Activated CD4-positive, alpha-beta T cell treated with anti-CD3 and anti-CD28 coated beads for 1 hour (primary cell): ENCODE data around the gene CNNM3.

Experiments
- DNase-seq: peaks from one replicate; pipeline ENCODE4 v3.0.0-alpha.2; 2020

CNNM3 gene

GRCh38 chr2:96819876-96820511 is 3.9 kb downstream of the CNNM3 start:
- no peak for DNase-seq

- no peak for DNase-seq
Measured at GRCh38 chr2:96821113-96821675, 5.1 kb downstream of the CNNM3 start.

- DNase-seq: no peak
Measured at GRCh38 chr2:96822786-96823185, 6.7 kb downstream of the CNNM3 start.

- DNase-seq: no peak
Measured at GRCh38 chr2:96823198-96823597, 7.1 kb downstream of the CNNM3 start.

- no peak for DNase-seq
Measured at GRCh38 chr2:96824079-96824870, 8.2 kb downstream of the CNNM3 start.

GRCh38 chr2:96825057-96825456 is 9.0 kb downstream of the CNNM3 start:
- DNase-seq: no peak

- DNase-seq: no peak
Measured at GRCh38 chr2:96826546-96827278, 10.6 kb downstream of the CNNM3 start.

- DNase-seq: no peak
Measured at GRCh38 chr2:96828436-96828835, 12.4 kb downstream of the CNNM3 start.

- DNase-seq: no peak
Measured at GRCh38 chr2:96828874-96829273, 12.8 kb downstream of the CNNM3 start.

- DNase-seq: no peak
Measured at GRCh38 chr2:96830044-96830562, 14.0 kb downstream of the CNNM3 start.

GRCh38 chr2:96831679-96832078 is 15.6 kb downstream of the CNNM3 start:
- DNase-seq: no peak

- no peak for DNase-seq
Measured at GRCh38 chr2:96832408-96832753, 16.3 kb downstream of the CNNM3 start.

GRCh38 chr2:96832754-96833507 is 16.9 kb downstream of the CNNM3 start:
- DNase-seq: no peak

- no peak for DNase-seq
Measured at GRCh38 chr2:96835830-96836229, 19.8 kb downstream of the CNNM3 start.

GRCh38 chr2:96837575-96837974 is 21.5 kb downstream of the CNNM3 start:
- no peak for DNase-seq

- no peak for DNase-seq
Measured at GRCh38 chr2:96838345-96839292, 22.6 kb downstream of the CNNM3 start.

GRCh38 chr2:96839293-96839874 is 23.3 kb downstream of the CNNM3 start:
- DNase-seq: peak; percentile 68

- DNase-seq: no peak
Measured at GRCh38 chr2:96839875-96840850, 24.1 kb downstream of the CNNM3 start.

- DNase-seq: no peak
Measured at GRCh38 chr2:96841701-96842495, 25.8 kb downstream of the CNNM3 start.
